ENCODE results near the gene PARP11.

The PARP11 gene

GRCh38 chr12:3759878-3760277 lies 113.3 kb downstream of the PARP11 start:
- DNase-seq = no peak
